IMR-90 (cell line): ENCODE data around the gene LPO. TPM values are rescaled to one million over a fixed set of nuclear protein-coding genes. Genes with fewer than 3 reads are reported as not detected.

ENCODE experiments used
- ATAC-seq: fragments of 200-7000 bp; cut with Tn5 transposase; 2 replicates; pipeline ENCODE4 v1.9.1; 2020; ENCODE audit warnings: low read depth, mild to moderate bottlenecking, moderate library complexity
- BruUV-seq: library from RNA; stranded (reverse); fragments of 400-500 nt; replicated peaks from 2 replicates; lab custom pipeline; 2021; lab: Mats Ljungman, UMichigan
- CTCF ChIA-PET: fragments of 300-600 bp; formaldehyde crosslinking; extraction: SDS; loops from one replicate; lab custom pipeline; 2021; ENCODE audit warnings: antibody characterized with exemption; lab: Yijun Ruan, JAX
- POLR2A ChIA-PET: fragments of 300-600 bp; sonication (Branson Sonifier 250); formaldehyde crosslinking; loops from one replicate; lab custom pipeline; 2022; ENCODE audit warnings: antibody characterized with exemption; ENCODE audit not compliant: unreplicated experiment; lab: Charles Lee
- DNase-seq: peaks from one replicate; pipeline ENCODE4 v3.0.0; 2013
- H2AFZ ChIP-seq: replicated peaks from 2 replicates; pipeline ENCODE3; 2013; ENCODE audit warnings: low read length, mild to moderate bottlenecking; ENCODE audit not compliant: poor library complexity
- H2AK5ac ChIP-seq: 2 replicates; pipeline ENCODE4 v1.6.1; 2013; ENCODE audit warnings: low read depth, low read length, inconsistent platforms
- H2AK9ac ChIP-seq: replicated peaks from 2 replicates; pipeline ENCODE3; 2013; ENCODE audit warnings: mild to moderate bottlenecking, low read depth, low read length, moderate library complexity; ENCODE audit not compliant: poor library complexity
- H2BK120ac ChIP-seq: 2 replicates; pipeline ENCODE4 v1.6.1; 2013; ENCODE audit warnings: low read depth, low read length, inconsistent platforms
- H2BK15ac ChIP-seq: 3 replicates; pipeline ENCODE4 v1.6.1; 2013; ENCODE audit warnings: low read depth, low read length, inconsistent platforms
- H2BK20ac ChIP-seq: 2 replicates; pipeline ENCODE4 v1.6.1; 2013; ENCODE audit warnings: low read depth, mild to moderate bottlenecking, inconsistent platforms, low read length, moderate library complexity
- H2BK5ac ChIP-seq: 2 replicates; pipeline ENCODE4 v1.6.1; 2013; ENCODE audit warnings: mild to moderate bottlenecking, low read depth, low read length, inconsistent platforms; ENCODE audit not compliant: poor library complexity, severe bottlenecking
- H3K14ac ChIP-seq: replicated peaks from 2 replicates; pipeline ENCODE4 v1.6.1; 2013; ENCODE audit warnings: low read depth, low read length, inconsistent platforms
- H3K18ac ChIP-seq: 2 replicates; pipeline ENCODE4 v1.6.1; 2013; ENCODE audit warnings: low read depth, low read length, control low read depth
- H3K23ac ChIP-seq: 2 replicates; pipeline ENCODE4 v1.6.1; 2013; ENCODE audit warnings: low read depth, low read length, inconsistent platforms
- H3K27ac ChIP-seq: 2 replicates; pipeline ENCODE4 v1.5.1; 2013; ENCODE audit warnings: mild to moderate bottlenecking, control low read depth, low read length; ENCODE audit not compliant: insufficient read depth
- H3K27me3 ChIP-seq: 2 replicates; pipeline ENCODE4 v1.6.1; 2013; ENCODE audit warnings: low read length; ENCODE audit not compliant: control insufficient read depth, insufficient read depth
- H3K36me3 ChIP-seq: 2 replicates; pipeline ENCODE4 v1.6.1; 2013; ENCODE audit warnings: low read length, mixed read lengths; ENCODE audit not compliant: control insufficient read depth, insufficient read depth
- H3K4ac ChIP-seq: 2 replicates; pipeline ENCODE4 v1.6.1; 2013; ENCODE audit warnings: low read depth, low read length, inconsistent platforms
- H3K4me1 ChIP-seq: 2 replicates; pipeline ENCODE4 v1.6.1; 2013; ENCODE audit warnings: low read length, mixed read lengths; ENCODE audit not compliant: control insufficient read depth, insufficient read depth
- H3K4me2 ChIP-seq: 2 replicates; pipeline ENCODE4 v1.6.1; 2013; ENCODE audit warnings: low read depth, mild to moderate bottlenecking, control low read depth, low read length, moderate library complexity
- H3K4me3 ChIP-seq: 2 replicates; pipeline ENCODE4 v1.5.1; 2013; ENCODE audit warnings: low read depth, mild to moderate bottlenecking, control low read depth, low read length, moderate library complexity; ENCODE audit not compliant: insufficient read depth
- H3K56ac ChIP-seq: 2 replicates; pipeline ENCODE4 v1.6.1; 2013; ENCODE audit warnings: low read length, inconsistent platforms; ENCODE audit not compliant: insufficient read depth; ENCODE audit errors: extremely low read depth
- H3K79me1 ChIP-seq, 2 experiments: 2 replicates each; pipeline ENCODE4 v1.6.1; 2013; ENCODE audit warnings: low read length in 2 of 2, inconsistent platforms in 1 of 2, low read depth in 1 of 2
- H3K9ac ChIP-seq: 2 replicates; pipeline ENCODE4 v1.6.1; 2013; ENCODE audit warnings: low read depth, low read length, control low read depth
- H3K9me1 ChIP-seq: 2 replicates; pipeline ENCODE4 v1.6.1; 2013; ENCODE audit warnings: low read length, inconsistent platforms; ENCODE audit not compliant: insufficient read depth
- H3K9me3 ChIP-seq: 2 replicates; pipeline ENCODE4 v1.6.1; 2013; ENCODE audit warnings: low read length; ENCODE audit not compliant: control insufficient read depth, insufficient read depth
- H4K20me1 ChIP-seq: 2 replicates; pipeline ENCODE4 v1.6.1; 2013; ENCODE audit warnings: low read length, inconsistent platforms; ENCODE audit not compliant: insufficient read depth
- H4K5ac ChIP-seq: 2 replicates; pipeline ENCODE4 v1.6.1; 2013; ENCODE audit warnings: mild to moderate bottlenecking, low read depth, low read length, control low read depth
- H4K8ac ChIP-seq, 2 experiments: 2 replicates each; pipeline ENCODE4 v1.6.1; 2013; ENCODE audit warnings: low read depth in 2 of 2, low read length in 2 of 2, control low read depth in 1 of 2, inconsistent platforms in 1 of 2
- H4K91ac ChIP-seq: 2 replicates; pipeline ENCODE4 v1.6.1; 2013; ENCODE audit warnings: low read depth, low read length, inconsistent platforms; ENCODE audit not compliant: insufficient read depth
- CEBPB ChIP-seq: IDR thresholded peaks from 2 replicates; pipeline ENCODE4 v1.6.1; 2012; ENCODE audit warnings: low read depth, low read length, improper control_type of control experiment
- ELK1 ChIP-seq: fragments of 150-350 bp; IDR thresholded peaks from 2 replicates; pipeline ENCODE4 v1.6.1; 2016; ENCODE audit warnings: low read depth, mild to moderate bottlenecking, low read length, moderate library complexity, borderline replicate concordance
- MAFK ChIP-seq: IDR thresholded peaks from 2 replicates; pipeline ENCODE4 v1.6.1; 2012; ENCODE audit warnings: low read depth, low read length, improper control_type of control experiment
- NFE2L2 ChIP-seq: fragments of 150-350 bp; IDR thresholded peaks from 2 replicates; pipeline ENCODE4 v1.6.1; 2016; ENCODE audit warnings: low read depth, mild to moderate bottlenecking, low read length
- POLR2A ChIP-seq: IDR thresholded peaks from 2 replicates; pipeline ENCODE4 v1.6.1; 2012; ENCODE audit warnings: mild to moderate bottlenecking, low read depth, low read length
- RAD21 ChIP-seq: IDR thresholded peaks from 2 replicates; pipeline ENCODE4 v1.6.1; 2012; ENCODE audit warnings: low read length, improper control_type of control experiment
- RFX5 ChIP-seq: IDR thresholded peaks from 2 replicates; pipeline ENCODE4 v1.8.0; 2012; ENCODE audit warnings: low read depth, mild to moderate bottlenecking, low read length, moderate library complexity
- SMC3 ChIP-seq: fragments of 150-350 bp; IDR thresholded peaks from 2 replicates; pipeline ENCODE4 v1.6.1; 2016; ENCODE audit warnings: low read depth, mild to moderate bottlenecking, antibody characterized with exemption, low read length, moderate library complexity
- WGBS, 2 experiments: methylation state at CpG; one replicate each; pipeline versions ENCODE4 v1.1.5 to v1.1.7; 2013; ENCODE audit warnings: missing lambda C conversion rate in 2 of 2; ENCODE audit not compliant: insufficient read length in 1 of 2; ENCODE audit errors: extremely low coverage in 2 of 2; 5-methylcytosine and 5-hydroxymethylcytosine counted together
- dilution Hi-C: fragments of 300-500 bp; cut with HindIII; formaldehyde crosslinking; loops from one replicate; pipeline ENCODE4 v1.14.3; 2018; ENCODE audit warnings: low sequenced_read_pairs; ENCODE audit not compliant: unreplicated experiment
- in situ Hi-C: fragments of 300-500 bp; cut with MboI; formaldehyde crosslinking; loops from 3 replicates; pipeline ENCODE4 v1.14.3; 2019; ENCODE audit warnings: low sequenced_read_pairs, inconsistent platforms, mixed read lengths
- intact Hi-C: fragments of 100-400 bp; cut with micrococcal nuclease; formaldehyde crosslinking; loops from 2 replicates; pipeline ENCODE4 v1.10.0; 2022
- polyA plus RNA-seq, 3 experiments: library from polyadenylated mRNA; depleted of rRNA; stranded (reverse); fragments of >200 nt; gene quantifications; 2 replicates each; pipeline ENCODE4 v1.2.3, GENCODE V29; 2012; ENCODE audit warnings: low replicate concordance in 1 of 3
- total RNA-seq: library from RNA; depleted of rRNA; stranded (reverse); fragments of >200 nt; gene quantifications from 2 replicates; pipeline ENCODE4 v1.2.3, GENCODE V29; 2012

The LPO gene
- total and polyA plus RNA-seq, 2 of the 4 experiments (the other 2 are of a cell fraction), result not detected

GRCh38 chr17:58202859-58203258 is 35.5 kb upstream of the LPO start:
- in situ Hi-C loops (no loop called here), intact Hi-C loops (no loop called here), dilution Hi-C loops (no loop called here)
- H4K8ac ChIP-seq, result no peak overlapping the region
- peaks cover 6% of the 10 kb centered on the region for H3K27me3 ChIP-seq
- ChIA-PET POLR2A (no interaction called here), CTCF (interaction anchor here (1.4 kb wide), 1 partner anchor 11 kb away, joined by 3 read pairs; no protein-coding TSS in a partner anchor)
- TF ChIP-seq MAFK, result no peak
- no peak for TF ChIP-seq CEBPB
- no peak for TF ChIP-seq NFE2L2
- TF ChIP-seq POLR2A, result no peak
- no peak for TF ChIP-seq SMC3
- TF ChIP-seq RFX5, result no peak
- TF ChIP-seq RAD21, result no peak
- no peak for TF ChIP-seq ELK1
- no TSS peak for BruUV-seq
- H3K4me1 ChIP-seq, result no peaks in the 10 kb centered on the region
- ATAC-seq (no peak), DNase-seq (no peak)
- no peak overlapping the region for H3K18ac ChIP-seq
- no peak overlapping the region for H3K4me2 ChIP-seq
- no peak overlapping the region for H2AK5ac ChIP-seq
- H3K4me3 ChIP-seq, result no peak overlapping the region
- H3K4ac ChIP-seq, result no peak overlapping the region
- WGBS, 2 experiments, result no CpG with 5 or more reads among the region's 7 CpGs
- peaks cover 10% of the 10 kb centered on the region; the same call in 1 of the 2 replicates for H3K36me3 ChIP-seq
- no peak overlapping the region for H3K23ac ChIP-seq
- H4K20me1 ChIP-seq, result no peaks in the 10 kb centered on the region
- no peaks in the 10 kb centered on the region for H3K79me1 ChIP-seq
- no peak overlapping the region for H4K91ac ChIP-seq
- no peak overlapping the region for H3K27ac ChIP-seq
- H3K9me1 ChIP-seq, result no peaks in the 10 kb centered on the region
- no peak overlapping the region for H2BK5ac ChIP-seq
- H2AK9ac ChIP-seq, result no peak overlapping the region
- no peak overlapping the region for H2BK20ac ChIP-seq
- H3K14ac ChIP-seq, result no peak overlapping the region
- no peak overlapping the region for H2BK120ac ChIP-seq
- H3K9ac ChIP-seq, result no peak overlapping the region
- H3K9me3 ChIP-seq, result no peaks in the 10 kb centered on the region
- H2AFZ ChIP-seq, result no peak overlapping the region
- H3K56ac ChIP-seq, result no peak overlapping the region
- no peak overlapping the region for H4K5ac ChIP-seq
- H2BK15ac ChIP-seq, result no peak overlapping the region
